Prostate gland (tissue), 2 donors: Measurements from ENCODE around the gene SLC41A1. TPM values are rescaled to one million over a fixed set of nuclear protein-coding genes. Genes with fewer than 3 reads are reported as not detected.

Experiments
- DNase-seq: peaks from one replicate; pipeline ENCODE4 v3.0.0-alpha.2; 2019; ENCODE audit warnings: low spot score
- H3K27ac ChIP-seq, 2 donors: fragments of 200-600 bp; sonication (generic); 2 replicates each; pipeline ENCODE4 v1.5.1; 2017 to 2019
- H3K27me3 ChIP-seq: fragments of 200-600 bp; sonication (generic); replicated peaks from 2 replicates; pipeline ENCODE4 v1.5.1; 2019; ENCODE audit not compliant: insufficient read depth
- H3K36me3 ChIP-seq, 2 donors: fragments of 200-600 bp; sonication (generic); 1 replicate in 1 of 2; 2 replicates in 1 of 2; pipeline versions ENCODE4 v1.5.1 to v1.8.1; 2017 to 2019
- H3K4me1 ChIP-seq: fragments of 200-600 bp; sonication (generic); replicated peaks from 2 replicates; pipeline ENCODE4 v1.5.1; 2019
- H3K4me3 ChIP-seq, 2 donors: fragments of 200-600 bp; sonication (generic); 2 replicates each; pipeline ENCODE4 v1.5.1; 2017 to 2019
- H3K9me3 ChIP-seq: fragments of 200-600 bp; sonication (generic); 2 replicates; pipeline ENCODE4 v1.5.1; 2017
- POLR2A ChIP-seq: fragments of 450-650 bp; IDR thresholded peaks from one replicate; pipeline ENCODE4 v1.6.1; 2016; ENCODE audit warnings: antibody characterized with exemption, mild to moderate bottlenecking
- WGBS: methylation state at CpG from one replicate; pipeline ENCODE4 v1.1.5; 2018; 5-methylcytosine and 5-hydroxymethylcytosine counted together
- intact Hi-C: fragments of 100-400 bp; cut with DNase I; formaldehyde crosslinking; loops from one replicate; pipeline ENCODE4 v1.14.2; 2022
- total RNA-seq, 2 donors: library from RNA; depleted of rRNA; stranded (reverse); fragments of >200 nt; gene quantifications; one replicate each; pipeline ENCODE4 v1.1.0, GENCODE V29; 2016
- TF ChIP-seq, protein P1 (sequence below), 4 experiments: fragments of 200-600 bp in 2 of 4; fragments of 450-650 bp in 2 of 4; sonication (generic) in 2 of 4; IDR thresholded peaks; 1 replicate in 3 of 4; 2 replicates in 1 of 4; pipeline ENCODE4 v1.5.1; 2016 to 2019; ENCODE audit warnings: antibody characterized with exemption in 4 of 4, mild to moderate bottlenecking in 2 of 4, moderate library complexity in 2 of 4

The SLC41A1 gene
- total RNA-seq, 2 donors from 2014 or later: 20.3 to 114 TPM

- 69% methylated on average over 5 of the region's 5 CpGs for WGBS
- Histone ChIP-seq H3K4me3 (no peak overlapping the region), H3K4me1 (no peaks in the 10 kb centered on the region), H3K36me3 (no peaks in the 10 kb centered on the region), H3K27me3 (no peaks in the 10 kb centered on the region), H3K27ac (no peak overlapping the region), H3K9me3 (no peaks in the 10 kb centered on the region)
- intact Hi-C loops: no loop called here
- TF ChIP-seq, protein P1, sequence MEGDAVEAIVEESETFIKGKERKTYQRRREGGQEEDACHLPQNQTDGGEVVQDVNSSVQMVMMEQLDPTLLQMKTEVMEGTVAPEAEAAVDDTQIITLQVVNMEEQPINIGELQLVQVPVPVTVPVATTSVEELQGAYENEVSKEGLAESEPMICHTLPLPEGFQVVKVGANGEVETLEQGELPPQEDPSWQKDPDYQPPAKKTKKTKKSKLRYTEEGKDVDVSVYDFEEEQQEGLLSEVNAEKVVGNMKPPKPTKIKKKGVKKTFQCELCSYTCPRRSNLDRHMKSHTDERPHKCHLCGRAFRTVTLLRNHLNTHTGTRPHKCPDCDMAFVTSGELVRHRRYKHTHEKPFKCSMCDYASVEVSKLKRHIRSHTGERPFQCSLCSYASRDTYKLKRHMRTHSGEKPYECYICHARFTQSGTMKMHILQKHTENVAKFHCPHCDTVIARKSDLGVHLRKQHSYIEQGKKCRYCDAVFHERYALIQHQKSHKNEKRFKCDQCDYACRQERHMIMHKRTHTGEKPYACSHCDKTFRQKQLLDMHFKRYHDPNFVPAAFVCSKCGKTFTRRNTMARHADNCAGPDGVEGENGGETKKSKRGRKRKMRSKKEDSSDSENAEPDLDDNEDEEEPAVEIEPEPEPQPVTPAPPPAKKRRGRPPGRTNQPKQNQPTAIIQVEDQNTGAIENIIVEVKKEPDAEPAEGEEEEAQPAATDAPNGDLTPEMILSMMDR (IDR thresholded peaks at IDR 0.05): no peak
- TF ChIP-seq POLR2A: no peak
- no peak for DNase-seq
Measured at GRCh38 chr1:205739348-205740160, 73.4 kb downstream of the SLC41A1 start.

Other genes with a start within 250 kb of the SLC41A1 start
- 10 to 100 TPM; 58.8 to 62.7 TPM for gene ELK4, start 181.2 kb downstream of the SLC41A1 start, total RNA-seq
- gene SLC45A3, start 132.7 kb downstream of the SLC41A1 start, total RNA-seq: 1,000 to 10,000 TPM in 1 of 2 donors, 100 to 1,000 TPM in 1; 505 to 1,326 TPM
- gene NUCKS1, start 63.0 kb downstream of the SLC41A1 start, total RNA-seq: 100 to 1,000 TPM; 102 to 111 TPM
- 10 to 100 TPM; 18.6 to 36.7 TPM for gene RAB29, start 37.7 kb downstream of the SLC41A1 start, total RNA-seq
- not detected for gene PM20D1, start 36.9 kb upstream of the SLC41A1 start, total RNA-seq
- under 1 TPM in 1 of 2 donors, not detected in 1; 0.09 TPM for gene SLC26A9, start 130.3 kb upstream of the SLC41A1 start, total RNA-seq
- 10 to 100 TPM; 16.1 to 17.5 TPM for gene RAB7B, start 190.2 kb upstream of the SLC41A1 start, total RNA-seq
- gene CTSE, start 210.7 kb upstream of the SLC41A1 start, total RNA-seq: not detected
- gene RHEX, start 240.0 kb upstream of the SLC41A1 start, total RNA-seq: 1 to 10 TPM in 1 of 2 donors, not detected in 1; 3.9 TPM